CD4-positive, alpha-beta T cell (primary cell): ENCODE data around the gene SPATA12. TPM values are rescaled to one million over a fixed set of nuclear protein-coding genes. Genes with fewer than 3 reads are reported as not detected.

Experiments
- ATAC-seq: fragments of 200-7000 bp; cut with Tn5 transposase; one replicate; pipeline ENCODE4 v1.10.0; 2022; ENCODE audit warnings: mild to moderate bottlenecking; ENCODE audit not compliant: poor library complexity
- CTCF ChIA-PET: fragments of 350-600 bp; sonication (Branson Sonifier 250); formaldehyde crosslinking; loops from one replicate; lab custom pipeline; 2021; ENCODE audit warnings: antibody characterized with exemption, inconsistent platforms; lab: Charles Lee
- POLR2A ChIA-PET: fragments of 350-600 bp; sonication (Branson Sonifier 250); formaldehyde crosslinking; loops from one replicate; lab custom pipeline; 2021; ENCODE audit warnings: antibody characterized with exemption, inconsistent platforms; lab: Charles Lee
- DNase-seq, 14 experiments: peaks; one replicate each; pipeline ENCODE4 v3.0.0-alpha.2; 2013 to 2020; ENCODE audit warnings: mixed read lengths in 2 of 14
- H3K27ac ChIP-seq, 2 donors: one replicate each; pipeline versions ENCODE4 v1.5.1 to v1.7.0; 2013; ENCODE audit warnings: low read length in 2 of 2, low read depth in 1 of 2, mild to moderate bottlenecking in 1 of 2
- H3K27me3 ChIP-seq, 2 experiments: 1 replicate in 1 of 2; 2 replicates in 1 of 2; pipeline versions ENCODE4 v1.6.1 to v1.7.0; 2013; ENCODE audit warnings: low read length in 2 of 2, control low read depth in 1 of 2, mild to moderate bottlenecking in 1 of 2, moderate library complexity in 1 of 2; ENCODE audit not compliant: insufficient read depth in 2 of 2, control insufficient read depth in 1 of 2
- H3K36me3 ChIP-seq: one replicate; pipeline ENCODE4 v1.6.1; 2013; ENCODE audit warnings: low read length, control low read depth; ENCODE audit not compliant: insufficient read depth
- H3K4me1 ChIP-seq: one replicate; pipeline ENCODE4 v1.6.1; 2013; ENCODE audit warnings: low read length, control low read depth; ENCODE audit not compliant: insufficient read depth
- H3K4me3 ChIP-seq: one replicate; pipeline ENCODE4 v1.5.1; 2013; ENCODE audit warnings: mild to moderate bottlenecking, low read length, moderate library complexity
- H3K9me3 ChIP-seq, 2 experiments: 1 replicate in 1 of 2; 2 replicates in 1 of 2; pipeline versions ENCODE4 v1.6.1 to v1.7.0; 2013; ENCODE audit warnings: low read length in 2 of 2, mild to moderate bottlenecking in 2 of 2, control low read depth in 1 of 2, moderate library complexity in 1 of 2; ENCODE audit not compliant: control insufficient read depth in 1 of 2, insufficient read depth in 1 of 2
- H3K27ac Mint-ChIP-seq: one replicate; pipeline ENCODE4 v1.8.0; 2020; ENCODE audit warnings: mixed read lengths
- H3K27me3 Mint-ChIP-seq: one replicate; pipeline ENCODE4 v1.8.0; 2021; ENCODE audit warnings: mixed read lengths
- H3K36me3 Mint-ChIP-seq: one replicate; pipeline ENCODE4 v1.8.0; 2021; ENCODE audit warnings: low read depth, mixed read lengths
- H3K4me1 Mint-ChIP-seq: one replicate; pipeline ENCODE4 v1.8.0; 2021; ENCODE audit warnings: low read depth, mixed read lengths
- H3K4me3 Mint-ChIP-seq: one replicate; pipeline ENCODE4 v1.8.0; 2020; ENCODE audit warnings: mild to moderate bottlenecking, mixed read lengths
- H3K9me3 Mint-ChIP-seq: one replicate; pipeline ENCODE4 v1.8.0; 2020; ENCODE audit warnings: mixed read lengths
- intact Hi-C, 2 experiments: fragments of 100-400 bp; cut with DNase I in 1 of 2; cut with micrococcal nuclease in 1 of 2; formaldehyde crosslinking; loops; one replicate each; pipeline versions ENCODE4 v1.15.1 to v1.9.0; 2023 to 2025; cut with DNase I, micrococcal nuclease
- total RNA-seq, 174 experiments: library from RNA in 2 of 174; stranded (reverse) in 2 of 174; gene quantifications; one replicate each; pipeline ENCODE4 v1.2.3 and lab custom pipeline; 2021 to 2026
- TF ChIP-seq, protein P1 (sequence below): fragments of 200-600 bp; IDR thresholded peaks from one replicate; pipeline ENCODE4 v1.8.0; 2022; ENCODE audit warnings: antibody characterized with exemption, mild to moderate bottlenecking

The SPATA12 gene
- total RNA-seq, 2 experiments from 2014 or later: not detected

DNA sequence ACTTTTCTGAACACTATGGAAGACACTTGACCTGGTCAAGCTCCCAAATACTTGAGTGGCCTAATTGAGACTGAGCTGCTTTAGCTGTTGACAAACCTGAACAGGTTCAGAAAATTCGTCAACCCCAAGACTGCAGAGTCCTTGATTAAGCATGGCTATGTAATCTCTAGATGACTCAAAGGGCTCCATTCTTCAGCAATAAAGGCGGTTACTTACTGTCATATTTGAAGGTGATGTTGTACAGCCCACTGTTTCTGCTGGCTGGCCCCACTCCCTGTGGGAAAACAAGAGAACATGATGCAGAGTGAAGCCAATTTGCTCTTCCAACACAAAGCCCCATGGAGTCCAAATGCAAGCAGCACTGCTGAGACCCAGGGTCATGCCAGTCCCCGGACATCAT is 59.6 kb downstream of the SPATA12 start:
- DNase-seq (no peak), ATAC-seq (no peak)
- H3K27ac Mint-ChIP-seq: no peak overlapping the region
- H3K9me3 ChIP-seq: no peaks in the 10 kb centered on the region
- peaks cover 0 to 2% of the 10 kb centered on the region in 2 experiments for H3K27me3 ChIP-seq
- H3K4me1 Mint-ChIP-seq: no peaks in the 10 kb centered on the region
- intact Hi-C loops: no loop called here
- ChIA-PET POLR2A (no interaction called here), CTCF (no interaction called here)
- H3K9me3 Mint-ChIP-seq: no peaks in the 10 kb centered on the region
- H3K36me3 ChIP-seq: no peaks in the 10 kb centered on the region
- H3K27ac ChIP-seq: no peak overlapping the region
- H3K4me1 ChIP-seq: no peaks in the 10 kb centered on the region
- no peaks in the 10 kb centered on the region for H3K36me3 Mint-ChIP-seq
- TF ChIP-seq, protein P1, sequence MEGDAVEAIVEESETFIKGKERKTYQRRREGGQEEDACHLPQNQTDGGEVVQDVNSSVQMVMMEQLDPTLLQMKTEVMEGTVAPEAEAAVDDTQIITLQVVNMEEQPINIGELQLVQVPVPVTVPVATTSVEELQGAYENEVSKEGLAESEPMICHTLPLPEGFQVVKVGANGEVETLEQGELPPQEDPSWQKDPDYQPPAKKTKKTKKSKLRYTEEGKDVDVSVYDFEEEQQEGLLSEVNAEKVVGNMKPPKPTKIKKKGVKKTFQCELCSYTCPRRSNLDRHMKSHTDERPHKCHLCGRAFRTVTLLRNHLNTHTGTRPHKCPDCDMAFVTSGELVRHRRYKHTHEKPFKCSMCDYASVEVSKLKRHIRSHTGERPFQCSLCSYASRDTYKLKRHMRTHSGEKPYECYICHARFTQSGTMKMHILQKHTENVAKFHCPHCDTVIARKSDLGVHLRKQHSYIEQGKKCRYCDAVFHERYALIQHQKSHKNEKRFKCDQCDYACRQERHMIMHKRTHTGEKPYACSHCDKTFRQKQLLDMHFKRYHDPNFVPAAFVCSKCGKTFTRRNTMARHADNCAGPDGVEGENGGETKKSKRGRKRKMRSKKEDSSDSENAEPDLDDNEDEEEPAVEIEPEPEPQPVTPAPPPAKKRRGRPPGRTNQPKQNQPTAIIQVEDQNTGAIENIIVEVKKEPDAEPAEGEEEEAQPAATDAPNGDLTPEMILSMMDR: no peak
- H3K4me3 Mint-ChIP-seq: no peak overlapping the region
- peaks cover 20% of the 10 kb centered on the region for H3K27me3 Mint-ChIP-seq
- H3K4me3 ChIP-seq: no peak overlapping the region

DNA sequence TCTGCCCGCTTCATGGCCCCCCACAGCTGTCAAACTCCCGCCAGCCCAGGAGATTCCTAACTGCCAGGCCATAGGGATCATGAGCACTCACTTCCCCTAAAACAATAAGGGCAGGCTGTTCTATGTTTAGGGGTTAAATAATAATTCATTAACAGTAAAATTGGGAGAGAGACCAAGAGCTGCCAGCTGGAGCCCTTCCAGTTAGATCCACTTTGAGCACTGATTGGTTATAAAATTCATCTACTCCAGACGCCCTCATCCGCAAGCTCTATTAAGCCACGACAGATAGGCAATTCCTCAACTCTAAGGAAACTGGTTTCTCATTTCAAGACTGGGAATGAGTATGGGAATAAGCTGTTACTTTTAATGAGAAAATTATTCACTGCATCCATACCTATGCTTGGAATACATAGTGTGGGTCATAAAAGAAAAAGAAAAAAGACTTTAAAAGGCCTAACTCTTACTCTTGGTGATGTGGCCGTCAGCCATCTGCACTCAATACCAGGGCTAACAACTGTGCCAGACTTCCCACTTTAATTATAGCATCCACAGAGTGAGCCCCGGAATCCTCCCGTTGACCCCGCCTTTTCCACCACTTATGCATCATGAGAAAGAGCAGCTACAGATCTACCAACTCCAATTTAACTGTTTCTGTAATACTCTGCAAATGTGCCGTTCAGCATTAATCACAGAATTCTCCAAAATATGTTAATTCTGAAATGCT is 60.1 kb downstream of the SPATA12 start:
- no peak for DNase-seq
- no peak overlapping the region for H3K27ac Mint-ChIP-seq
- Histone ChIP-seq H3K36me3 (no peaks in the 10 kb centered on the region), H3K4me3 (no peak overlapping the region), H3K27me3 (peaks cover 0 to 2% of the 10 kb centered on the region in 2 experiments), H3K9me3 (no peaks in the 10 kb centered on the region), H3K4me1 (no peaks in the 10 kb centered on the region), H3K27ac (no peak overlapping the region)
- H3K4me1 Mint-ChIP-seq: no peaks in the 10 kb centered on the region
- TF ChIP-seq, protein P1: no peak
- CTCF ChIA-PET: no interaction called here
- ATAC-seq: no peak
- intact Hi-C loops: no loop called here
- no peaks in the 10 kb centered on the region for H3K9me3 Mint-ChIP-seq
- POLR2A ChIA-PET: no interaction called here
- H3K4me3 Mint-ChIP-seq: no peak overlapping the region
- H3K36me3 Mint-ChIP-seq: no peaks in the 10 kb centered on the region
- H3K27me3 Mint-ChIP-seq: peaks cover 16% of the 10 kb centered on the region

Other genes with a start within 250 kb of the SPATA12 start
- not detected for gene IL17RD, start 104.7 kb downstream of the SPATA12 start, total RNA-seq
- under 1 TPM in 1 of 2 experiments, not detected in 1; 0.39 TPM for gene HESX1, start 139.3 kb downstream of the SPATA12 start, total RNA-seq
- gene APPL1, start 167.1 kb downstream of the SPATA12 start, total RNA-seq: 10 to 100 TPM; 21.3 to 22.9 TPM
- gene ASB14, start 232.0 kb downstream of the SPATA12 start, total RNA-seq: not detected